Uterus (tissue), 4 donors: ENCODE measurements around the gene ARHGAP45. TPM values are rescaled to one million over a fixed set of nuclear protein-coding genes. Genes with fewer than 3 reads are reported as not detected.

Experiments used
- DNase-seq, 2 donors: peaks; one replicate each; pipeline ENCODE4 v3.0.0-alpha.2; 2019 to 2020
- H3K27ac ChIP-seq, 2 donors: fragments of 200-600 bp; sonication (generic); 1 replicate in 1 of 2; 2 replicates in 1 of 2; pipeline ENCODE4 v1.5.1; 2016 to 2018
- H3K27me3 ChIP-seq, 2 donors: fragments of 200-600 bp; sonication (generic); one replicate each; pipeline ENCODE4 v1.5.1; 2018 to 2019; ENCODE audit warnings: control low read depth in 1 of 2
- H3K36me3 ChIP-seq, 2 donors: fragments of 200-600 bp; sonication (generic); one replicate each; pipeline ENCODE4 v1.5.1; 2019; ENCODE audit warnings: control low read depth in 1 of 2
- H3K4me1 ChIP-seq, 2 donors: fragments of 200-600 bp; sonication (generic); one replicate each; pipeline ENCODE4 v1.5.1; 2018 to 2019; ENCODE audit warnings: control low read depth in 1 of 2
- H3K4me3 ChIP-seq, 2 donors: fragments of 200-600 bp; sonication (generic); 1 replicate in 1 of 2; 2 replicates in 1 of 2; pipeline ENCODE4 v1.5.1; 2018 to 2019; ENCODE audit warnings: mild to moderate bottlenecking in 1 of 2
- H3K9me3 ChIP-seq, 2 donors: fragments of 200-600 bp; sonication (generic); one replicate each; pipeline ENCODE4 v1.5.1; 2019; ENCODE audit warnings: control low read depth in 1 of 2
- CTCF ChIP-seq, 4 experiments: fragments of 200-600 bp in 2 of 4; fragments of 450-650 bp in 2 of 4; sonication (generic) in 2 of 4; IDR thresholded peaks; one replicate each; pipeline ENCODE4 v1.5.1; 2016 to 2019; ENCODE audit warnings: antibody characterized with exemption in 4 of 4, mild to moderate bottlenecking in 2 of 4, moderate library complexity in 1 of 4
- POLR2A ChIP-seq, 2 donors: fragments of 450-650 bp; IDR thresholded peaks; one replicate each; pipeline ENCODE4 v1.6.1; 2016; ENCODE audit warnings: antibody characterized with exemption in 2 of 2, mild to moderate bottlenecking in 1 of 2, moderate library complexity in 1 of 2
- intact Hi-C: fragments of 100-400 bp; cut with DNase I; formaldehyde crosslinking; loops from one replicate; pipeline ENCODE4 v1.15.1; 2023; ENCODE audit warnings: low total_unique reads
- total RNA-seq, 4 donors: library from RNA; depleted of rRNA in 3 of 4; stranded (reverse); fragments of >200 nt in 3 of 4; gene quantifications; one replicate each; pipeline versions ENCODE4 v1.1.0 to v1.2.4, GENCODE V29; 2014 to 2023
- donor health status: DM: yes; HTN: yes; CAD: no.

ARHGAP45 gene
- 100 to 1,000 TPM in 1 of 4 donors, 1 to 10 TPM in 3; 4.1 to 154 (median 8.6) TPM for total RNA-seq

- H3K27me3 ChIP-seq: peaks cover 21 to 50% of the 10 kb centered on the region in 2 donors
- no peak within 1 kb of the TSS for H3K27ac ChIP-seq
- no peak for DNase-seq
- no peak within 1 kb of the TSS for H3K4me3 ChIP-seq
- peaks cover 0 to 21% of the 10 kb centered on the region in 2 donors for H3K4me1 ChIP-seq
- H3K36me3 ChIP-seq: no peaks in the 10 kb centered on the region
- intact Hi-C loops: no loop called here
- no peaks in the 10 kb centered on the region for H3K9me3 ChIP-seq
- no peak for TF ChIP-seq CTCF (IDR thresholded peaks at IDR 0.05)
- TF ChIP-seq POLR2A (IDR thresholded peaks at IDR 0.05): no peak
Measured at GRCh38 chr19:1066748-1067340, at the start of gene ARHGAP45. ARHGAP45 (plus strand) TSS chr19:1067167; CDS start chr19:1067406, 239 bp downstream.

- TF ChIP-seq POLR2A (IDR thresholded peaks at IDR 0.05): no peak
- Histone ChIP-seq H3K4me3 (no peak overlapping the region), H3K27me3 (no peaks in the 10 kb centered on the region), H3K9me3 (no peaks in the 10 kb centered on the region), H3K4me1 (peaks cover 6 to 39% of the 10 kb centered on the region in 2 donors), H3K36me3 (no peaks in the 10 kb centered on the region), H3K27ac (no peak overlapping the region)
- intact Hi-C loops: loop anchor here (5.0 kb wide), 1 partner anchor 174 kb away; no protein-coding TSS in a partner anchor
- DNase-seq: no peak
Measured at GRCh38 chr19:1017906-1018305, 49.1 kb upstream of the ARHGAP45 start.

GRCh38 chr19:1018393-1018792 is 48.6 kb upstream of the ARHGAP45 start:
- no peak for TF ChIP-seq CTCF (IDR thresholded peaks at IDR 0.05)
- no peak for TF ChIP-seq POLR2A (IDR thresholded peaks at IDR 0.05)
- H3K4me3 ChIP-seq: no peak overlapping the region
- H3K4me1 ChIP-seq: peaks cover 6 to 39% of the 10 kb centered on the region in 2 donors

GRCh38 chr19:1018932-1019615 is 47.9 kb upstream of the ARHGAP45 start:
- Histone ChIP-seq H3K27ac (no peak overlapping the region), H3K36me3 (no peaks in the 10 kb centered on the region), H3K9me3 (no peaks in the 10 kb centered on the region), H3K4me1 (peaks cover 6 to 39% of the 10 kb centered on the region in 2 donors), H3K27me3 (no peaks in the 10 kb centered on the region), H3K4me3 (peak overlapping the region; percentile 72 to 90)
- intact Hi-C loops: loop anchor here (5.0 kb wide), 1 partner anchor 173 kb away; no protein-coding TSS in a partner anchor
- TF ChIP-seq CTCF (IDR thresholded peaks at IDR 0.05) (no peak), POLR2A (IDR thresholded peaks at IDR 0.05) (no peak)
- no peak for DNase-seq

More at GRCh38 chr19:1018393-1018792, 48.6 kb upstream of the ARHGAP45 start:
- Histone ChIP-seq H3K36me3 (no peaks in the 10 kb centered on the region), H3K9me3 (no peaks in the 10 kb centered on the region), H3K27me3 (no peaks in the 10 kb centered on the region), H3K27ac (no peak overlapping the region)
- intact Hi-C loops: loop anchor here (5.0 kb wide), 1 partner anchor 174 kb away; no protein-coding TSS in a partner anchor
- no peak for DNase-seq

- TF ChIP-seq CTCF (IDR thresholded peaks at IDR 0.05) (no peak), POLR2A (IDR thresholded peaks at IDR 0.05) (no peak)
- peaks cover 6 to 39% of the 10 kb centered on the region in 2 donors for H3K4me1 ChIP-seq
- no peaks in the 10 kb centered on the region for H3K36me3 ChIP-seq
- intact Hi-C loops: loop anchor here (5.0 kb wide), 1 partner anchor 173 kb away; no protein-coding TSS in a partner anchor
- H3K27me3 ChIP-seq: no peaks in the 10 kb centered on the region
- H3K27ac ChIP-seq: no peak overlapping the region
- H3K9me3 ChIP-seq: no peaks in the 10 kb centered on the region
- no peak for DNase-seq
- H3K4me3 ChIP-seq: peak overlapping the region; percentile 72 to 90
Measured at GRCh38 chr19:1019616-1019961, 47.4 kb upstream of the ARHGAP45 start.
